C1 segment of cervical spinal cord (tissue), 14 donors: ENCODE results near the gene RBM39.
"Not testable (repeated sequence)": the region's sequence is repeated elsewhere in the genome, so short reads cannot be mapped to it uniquely, and the experiment has no call there.

Experiments used
- DNase-seq, 14 donors: peaks; one replicate each; lab custom pipeline; 2025; lab: John Stamatoyannopoulos, UW

RBM39 gene

DNA sequence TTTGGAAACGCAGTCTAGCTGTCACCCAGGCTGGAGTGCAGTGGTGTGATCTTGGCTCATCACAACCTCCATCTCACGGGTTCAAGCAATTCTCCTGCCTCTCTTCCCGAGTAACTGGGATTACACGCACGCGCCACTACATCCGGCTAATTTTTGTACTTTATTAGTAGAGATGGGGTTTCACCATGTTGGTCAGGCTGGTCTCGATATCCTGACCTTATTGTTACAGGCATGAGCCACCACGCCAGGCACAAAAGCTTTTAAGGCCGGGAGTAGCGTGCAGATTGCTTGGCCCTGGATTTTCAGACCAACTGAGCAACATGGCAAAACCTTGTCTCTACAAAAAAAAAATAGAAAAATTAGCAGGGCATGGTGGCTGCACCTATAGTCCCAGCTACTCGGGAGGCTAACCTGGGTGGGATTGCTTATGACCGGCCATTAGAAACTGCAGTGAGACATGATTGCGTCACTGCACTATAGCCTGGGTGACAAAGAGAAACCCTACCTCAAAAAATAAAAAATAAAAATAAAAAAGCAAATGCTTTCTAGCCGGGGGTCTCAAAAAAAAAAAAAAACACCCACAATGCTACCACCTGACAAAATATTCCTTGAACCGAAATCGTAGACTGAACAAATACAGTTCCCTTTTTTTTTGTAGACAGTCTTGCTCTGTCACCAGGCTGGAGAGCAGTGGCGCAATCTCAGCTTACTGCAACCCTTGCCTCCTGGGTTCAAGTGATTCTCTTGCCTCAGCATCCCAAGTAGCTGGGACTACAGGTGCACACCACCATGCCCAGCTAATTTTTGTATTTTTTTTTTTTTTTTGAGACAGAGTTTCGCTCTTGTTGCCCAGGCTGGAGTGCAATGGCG lies 15.0 kb downstream of the RBM39 start:
- DNase-seq = no peak

DNA sequence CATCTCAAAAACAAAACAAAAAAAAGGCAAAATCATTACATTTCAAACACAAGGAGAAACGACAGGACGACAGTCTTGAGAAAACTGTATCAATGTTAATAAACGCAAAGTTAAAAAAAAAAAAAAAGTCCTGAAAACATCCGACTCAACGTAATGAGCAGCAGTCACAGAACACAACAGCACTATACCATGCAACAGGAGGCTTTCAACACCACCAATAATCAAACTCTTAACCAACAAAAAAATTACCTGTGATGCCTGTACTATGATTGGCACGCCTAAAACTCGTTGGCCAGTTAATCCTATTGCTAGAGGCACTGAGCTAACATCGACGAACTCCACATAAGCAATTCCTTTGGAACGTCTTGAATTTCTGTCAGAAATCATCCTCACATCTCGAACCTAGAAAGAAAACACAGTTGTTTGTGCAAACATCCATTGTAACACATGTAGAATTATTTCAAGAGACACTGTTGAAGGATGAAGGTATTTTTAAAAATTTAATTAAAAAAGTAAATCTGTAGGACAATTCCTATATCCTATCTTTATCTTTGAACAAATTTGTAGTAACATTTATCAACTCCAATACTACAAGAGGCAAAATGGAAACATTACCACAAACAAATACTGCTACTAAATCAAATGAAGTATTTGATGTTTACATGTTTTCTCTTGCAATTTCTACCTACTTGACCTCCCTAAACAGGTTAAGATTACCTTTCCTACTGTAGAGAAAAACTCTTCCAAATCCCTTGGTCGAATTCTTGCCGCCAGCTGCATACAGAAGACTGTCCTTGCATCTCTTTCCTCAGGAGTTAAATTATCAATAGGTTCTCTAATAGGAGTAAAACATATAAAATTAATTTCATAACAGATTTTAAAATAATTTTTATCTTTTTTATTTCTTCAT lies 17.5 kb downstream of the RBM39 start:
- DNase-seq = no peak

DNA sequence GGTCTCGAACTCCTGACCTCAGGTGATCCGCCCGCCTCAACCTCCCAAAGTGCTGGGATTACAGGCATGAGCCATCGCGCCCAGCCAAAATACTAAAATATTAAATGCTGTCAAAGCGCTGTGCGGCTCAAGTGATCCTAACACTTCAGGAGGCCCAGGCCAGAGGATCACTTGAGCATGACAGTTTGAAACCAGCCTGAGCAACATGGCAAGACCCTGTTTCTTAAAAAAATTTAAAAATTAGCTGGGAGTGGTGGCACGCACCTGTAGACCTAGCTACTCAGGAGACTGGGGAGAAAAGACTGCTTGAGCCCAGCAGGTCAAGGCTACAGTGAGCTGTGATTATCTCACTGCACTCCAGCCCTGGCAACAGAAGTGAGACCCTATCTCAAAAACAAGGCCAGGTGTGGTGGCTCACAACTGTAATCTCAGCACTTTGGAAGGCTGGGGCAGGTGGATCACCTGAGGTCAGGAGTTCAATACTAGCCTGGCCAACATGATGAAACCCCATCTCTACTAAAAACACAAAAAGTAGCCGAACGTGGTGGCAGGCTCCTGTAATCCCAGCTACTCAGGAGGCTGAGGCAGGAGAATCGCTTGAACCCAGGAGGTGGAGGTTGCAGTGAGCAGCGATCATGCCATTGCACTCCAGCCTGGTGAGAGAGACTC lies 18.3 kb downstream of the RBM39 start:
- DNase-seq = not testable (repeated sequence)

DNA sequence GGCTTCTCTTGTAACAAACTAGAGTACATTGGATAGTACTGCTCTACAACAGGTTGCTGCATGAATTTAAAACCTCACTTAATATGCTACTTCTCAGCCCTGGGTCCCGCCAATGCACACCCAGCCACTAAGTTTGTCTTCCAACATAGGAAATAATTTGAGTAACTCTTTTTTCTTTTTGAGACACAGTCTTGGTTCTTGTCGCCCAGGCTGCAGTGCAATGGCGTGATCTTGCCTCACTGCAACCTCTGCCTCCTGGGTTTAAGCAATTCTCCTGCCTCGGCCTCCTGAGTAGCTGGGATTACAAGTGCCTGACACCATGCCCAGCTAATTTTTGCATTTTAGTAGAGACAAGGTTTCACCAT lies 18.8 kb downstream of the RBM39 start:
- DNase-seq = not testable (repeated sequence)

DNA sequence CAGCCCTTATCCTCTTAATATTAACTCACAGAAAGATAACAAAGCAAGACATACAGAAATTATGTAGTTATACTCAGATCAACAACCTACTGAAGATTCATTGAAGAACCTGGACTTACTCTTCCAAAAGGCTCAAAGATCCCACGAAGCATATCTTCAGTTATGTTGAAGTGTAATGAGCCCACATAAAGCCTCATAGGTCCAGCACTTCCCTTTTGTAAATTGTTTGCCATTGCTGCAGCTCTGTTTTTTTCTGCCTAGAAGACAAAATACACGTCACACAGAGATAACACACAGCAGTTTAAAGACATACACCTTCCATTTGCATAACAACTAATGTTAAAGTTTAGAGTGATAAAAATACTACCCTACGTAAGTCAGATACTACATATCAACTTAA lies 20.4 kb downstream of the RBM39 start:
- no peak for DNase-seq

DNA sequence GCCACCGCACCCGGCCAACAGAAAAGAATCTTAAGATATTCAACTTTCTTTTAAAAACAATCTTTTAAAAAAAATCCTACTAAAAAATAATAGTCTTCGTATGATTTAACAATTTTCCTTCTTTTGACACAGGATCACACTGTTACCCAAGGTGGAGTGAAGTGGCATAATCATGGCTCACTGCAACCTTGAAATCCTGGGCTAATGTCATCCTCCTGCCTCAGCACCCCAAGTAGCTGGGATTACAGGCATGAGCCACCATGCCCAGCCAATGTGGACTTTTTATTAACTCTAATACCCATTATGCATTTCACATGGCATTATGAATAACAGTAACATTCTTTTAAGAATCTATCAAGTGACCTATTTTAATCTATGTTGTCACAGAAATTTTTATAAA lies 20.8 kb downstream of the RBM39 start:
- DNase-seq = no peak

DNA sequence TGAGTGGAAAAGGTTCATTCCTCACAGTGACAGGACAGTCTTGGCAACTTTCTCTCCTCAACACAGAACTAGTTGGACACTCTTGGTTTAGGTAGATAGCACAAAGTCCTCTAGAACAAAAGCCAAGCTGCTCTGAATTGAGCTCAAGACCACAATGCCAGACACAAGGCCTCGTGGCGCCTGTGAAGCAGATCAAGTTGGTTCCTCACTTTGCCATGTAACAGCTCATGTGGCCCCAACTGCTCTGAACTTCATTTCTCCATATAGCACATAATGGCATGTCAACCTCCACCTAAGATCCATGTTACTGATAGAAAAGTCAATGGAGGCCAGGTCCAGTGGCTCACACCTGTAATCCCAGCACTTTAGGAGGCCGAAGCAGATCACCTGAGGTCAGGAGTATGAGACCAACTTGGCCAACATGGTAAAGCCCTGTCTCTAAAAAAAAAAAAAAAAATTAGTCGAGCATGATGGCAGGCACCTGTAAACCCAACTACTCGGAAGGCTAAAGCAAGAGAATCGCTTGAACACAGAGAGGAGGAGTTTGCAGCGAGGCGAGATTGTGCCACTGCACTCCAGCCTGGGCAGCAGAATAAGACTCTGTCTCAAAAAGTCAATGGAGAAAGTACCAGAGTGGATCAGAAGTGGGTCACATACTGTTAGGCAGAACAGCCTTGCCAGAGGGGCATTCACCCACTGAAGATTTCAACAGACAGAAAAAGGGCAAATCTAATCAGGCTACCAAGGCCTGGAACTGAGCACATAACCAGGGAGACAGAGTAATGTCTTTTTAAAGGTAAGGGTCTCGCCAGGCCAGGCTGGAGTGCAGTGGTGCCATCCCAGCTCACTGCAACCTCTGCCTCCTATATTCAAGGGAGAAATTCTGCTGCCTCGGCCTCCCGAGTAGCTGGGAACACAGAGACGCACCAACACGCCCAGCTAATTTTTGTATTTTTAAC lies 21.6 kb downstream of the RBM39 start:
- DNase-seq = no peak

DNA sequence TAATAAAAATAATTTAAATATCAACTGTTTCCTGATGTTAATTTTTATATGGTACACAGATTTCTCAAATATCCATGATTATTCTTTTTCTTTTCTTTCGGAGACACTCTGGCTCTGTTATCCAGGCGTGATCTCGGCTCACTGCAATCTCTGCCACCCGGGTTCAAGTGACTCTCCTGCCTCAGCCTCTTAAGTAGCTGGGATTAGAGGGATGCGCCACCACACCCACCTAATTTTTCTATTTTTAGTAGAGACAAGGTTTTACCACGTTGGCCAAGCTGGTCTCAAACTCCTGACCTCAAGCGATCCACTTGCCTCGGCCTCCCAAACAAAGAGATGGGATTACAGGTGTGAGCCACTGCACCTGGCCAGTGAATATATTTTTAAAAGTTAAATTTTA lies 22.3 kb downstream of the RBM39 start:
- no peak for DNase-seq

DNA sequence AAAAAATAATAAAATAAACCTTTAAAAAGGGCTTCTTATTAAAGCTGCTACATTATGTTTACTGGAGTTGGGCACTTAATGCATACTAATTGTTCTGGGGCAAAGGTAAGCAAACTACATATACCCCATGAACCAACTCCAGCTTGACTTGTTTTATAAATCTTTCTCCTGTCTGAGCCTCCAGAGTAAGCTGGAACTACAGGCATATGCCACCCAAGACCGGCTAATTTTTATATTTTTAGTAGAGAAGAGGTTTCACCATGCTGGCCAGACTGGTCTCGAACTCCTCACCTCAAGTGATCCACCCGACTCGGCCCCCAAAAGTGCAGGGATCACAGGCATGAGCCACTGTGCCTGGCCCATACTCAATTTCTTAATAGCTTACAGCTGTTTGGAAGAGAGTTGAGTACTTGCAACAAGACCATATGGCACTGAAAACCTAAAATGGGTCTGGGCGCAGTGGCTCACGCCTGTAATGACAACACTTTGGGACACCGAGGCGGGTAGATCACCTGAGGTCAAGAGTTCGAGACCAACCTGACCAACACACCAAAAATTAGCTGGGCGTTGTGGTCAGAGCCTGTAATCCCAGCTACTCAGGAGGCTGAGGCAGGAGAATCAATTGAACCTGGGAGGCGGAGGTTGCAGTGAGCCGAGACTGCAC lies 23.0 kb downstream of the RBM39 start:
- DNase-seq = no peak

DNA sequence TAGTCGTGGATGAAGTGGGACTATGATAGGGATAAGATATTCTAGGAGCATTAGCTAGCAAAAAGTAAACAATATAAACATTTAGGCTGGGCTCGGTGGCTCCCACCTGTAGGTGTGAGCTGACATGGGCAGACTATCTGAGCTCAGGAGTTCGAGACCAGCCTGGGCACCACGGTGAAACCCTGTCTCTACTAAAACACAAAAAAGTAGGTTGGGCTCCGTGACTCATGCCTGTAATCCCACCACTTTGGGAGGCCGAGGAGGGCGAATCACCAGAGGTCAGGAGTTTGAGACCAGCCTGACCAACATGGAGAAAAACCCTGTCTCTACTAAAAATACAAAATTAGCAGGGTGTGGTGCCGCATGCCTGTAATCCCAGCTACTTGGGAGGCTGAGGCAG lies 23.7 kb downstream of the RBM39 start:
- not testable (repeated sequence) for DNase-seq

DNA sequence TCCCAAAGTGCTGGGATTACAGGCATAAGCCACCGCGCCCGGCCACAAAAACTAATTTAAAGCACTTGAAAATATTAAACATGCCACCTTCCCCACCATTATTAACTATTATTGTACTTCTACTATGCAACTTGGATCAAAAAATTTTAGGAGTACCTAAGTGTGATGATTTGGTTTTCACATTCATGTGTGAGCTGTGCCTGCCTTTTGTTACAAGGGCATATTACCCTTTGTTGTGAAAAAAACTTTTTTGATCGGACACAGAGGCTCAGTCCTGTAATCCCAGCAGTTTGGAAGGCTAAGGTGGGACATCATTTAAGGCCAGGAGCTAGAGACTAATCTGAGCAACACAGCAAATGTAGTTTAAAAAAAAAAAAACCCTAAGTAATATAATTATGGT lies 25.7 kb downstream of the RBM39 start:
- no peak for DNase-seq

DNA sequence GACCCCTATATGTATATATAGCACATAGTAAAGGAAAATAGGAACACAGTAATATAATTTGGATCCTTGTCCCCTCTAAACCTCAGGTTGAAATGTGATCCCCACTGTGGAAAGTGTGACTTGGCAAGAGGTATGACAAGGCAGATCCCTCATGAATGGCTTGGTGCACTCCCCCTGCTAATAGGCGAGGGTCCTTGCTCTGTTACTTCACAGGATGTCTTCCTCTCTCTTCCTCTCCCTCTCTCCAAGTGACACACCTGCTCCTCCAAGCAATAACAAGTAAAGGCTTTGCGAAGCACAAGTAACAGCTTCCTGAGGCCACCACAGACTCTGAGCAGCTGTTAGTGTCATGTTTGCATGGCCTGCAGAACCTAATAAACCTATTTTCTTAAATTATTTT lies 26.4 kb downstream of the RBM39 start:
- no peak for DNase-seq

DNA sequence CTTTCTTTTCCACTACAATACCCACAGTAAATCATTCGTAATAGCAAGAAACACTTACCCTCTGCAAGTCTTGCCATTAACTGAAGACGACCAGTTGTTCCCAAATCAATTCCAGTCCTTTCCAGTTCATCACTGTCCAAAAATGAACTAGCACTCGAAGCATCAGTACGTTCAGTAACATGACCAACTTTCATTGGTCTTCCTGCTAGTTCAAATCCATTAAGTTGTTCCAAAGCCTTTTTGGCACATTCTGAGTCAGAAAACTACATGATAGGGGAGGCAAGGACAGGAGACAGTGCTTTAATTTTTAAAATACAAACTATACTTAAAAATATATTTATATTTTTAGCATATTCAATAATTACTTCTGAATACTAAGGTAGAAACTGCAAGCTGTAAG lies 27.9 kb downstream of the RBM39 start:
- no peak for DNase-seq

DNA sequence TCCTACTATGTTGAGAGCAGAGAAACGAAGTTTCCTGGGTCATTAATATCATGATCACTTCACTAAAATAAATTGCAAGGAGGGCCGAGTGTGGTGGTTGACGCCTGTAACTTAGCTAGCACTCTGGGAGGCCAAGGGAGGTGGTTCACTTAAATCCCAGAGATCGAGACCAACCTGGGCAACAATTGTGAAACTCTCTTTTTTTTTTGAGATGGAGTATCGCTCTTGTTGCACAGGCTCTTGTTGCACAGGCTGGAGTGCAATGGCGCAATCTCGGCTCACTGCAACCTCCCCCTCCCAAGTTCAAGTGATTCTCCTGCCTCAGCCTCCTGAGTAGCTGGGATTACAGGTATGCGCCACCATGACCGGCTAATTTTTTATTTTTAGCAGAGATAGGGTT lies 28.9 kb downstream of the RBM39 start:
- not testable (repeated sequence) for DNase-seq

DNA sequence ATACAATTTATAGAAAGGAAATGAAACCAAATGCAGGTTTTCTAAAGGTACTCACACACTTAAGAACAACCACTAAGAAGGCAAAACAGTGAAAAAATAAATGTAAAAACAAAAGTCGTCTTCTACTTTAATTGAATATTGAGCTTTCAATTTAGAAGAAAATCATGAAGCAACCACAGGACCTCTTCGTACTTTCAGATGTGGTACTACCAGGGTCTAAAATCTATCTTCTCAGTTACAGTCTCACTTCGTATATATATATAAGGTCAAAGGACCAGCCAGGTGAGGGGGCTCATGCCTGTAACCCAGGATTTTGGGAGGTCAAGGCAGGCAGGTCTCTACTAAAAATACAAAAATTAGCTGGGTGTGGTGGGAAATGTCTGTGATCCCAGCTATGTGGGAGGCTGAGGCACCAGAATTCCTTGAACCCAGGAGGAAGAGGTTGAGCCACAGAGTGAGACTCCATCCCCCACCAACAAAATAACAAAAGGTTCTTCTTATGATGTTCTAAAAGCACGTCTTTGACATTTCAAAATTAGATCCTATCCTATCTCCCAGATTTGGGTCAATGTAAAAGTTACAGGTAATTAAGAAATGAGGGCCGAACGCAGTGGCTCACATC lies 30.4 kb downstream of the RBM39 start:
- no peak for DNase-seq

DNA sequence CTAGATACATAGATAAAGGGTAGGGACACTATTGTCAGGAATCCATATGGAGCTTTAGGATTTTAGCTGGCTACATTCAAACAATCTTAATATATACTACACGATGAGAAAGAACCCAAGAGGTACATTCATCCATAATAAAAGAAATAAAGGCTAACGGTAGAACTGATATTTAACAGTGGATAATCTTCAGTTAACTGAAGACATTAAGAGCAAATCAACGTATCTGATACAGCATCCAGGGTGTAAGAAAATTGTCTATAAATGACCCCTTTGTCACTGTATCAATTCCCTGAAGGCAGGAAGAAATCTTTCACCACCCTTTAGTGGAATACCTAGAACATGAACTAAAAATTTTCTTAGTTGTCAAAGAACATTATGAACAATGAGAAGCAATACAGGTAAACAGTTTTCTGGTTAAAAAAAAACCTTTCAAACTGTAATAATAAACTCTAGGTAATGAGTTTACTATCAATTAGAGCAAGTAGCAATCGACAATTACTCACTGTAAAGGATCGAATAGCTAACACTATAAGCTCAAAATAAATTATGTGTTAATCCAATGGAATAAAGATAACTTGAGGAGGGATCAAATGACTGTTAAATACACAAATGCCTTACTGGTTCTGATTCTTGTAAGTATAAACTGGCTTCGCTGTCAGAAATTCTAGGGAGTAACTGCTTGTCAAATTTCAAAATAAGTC lies 31.0 kb downstream of the RBM39 start:
- no peak for DNase-seq

DNA sequence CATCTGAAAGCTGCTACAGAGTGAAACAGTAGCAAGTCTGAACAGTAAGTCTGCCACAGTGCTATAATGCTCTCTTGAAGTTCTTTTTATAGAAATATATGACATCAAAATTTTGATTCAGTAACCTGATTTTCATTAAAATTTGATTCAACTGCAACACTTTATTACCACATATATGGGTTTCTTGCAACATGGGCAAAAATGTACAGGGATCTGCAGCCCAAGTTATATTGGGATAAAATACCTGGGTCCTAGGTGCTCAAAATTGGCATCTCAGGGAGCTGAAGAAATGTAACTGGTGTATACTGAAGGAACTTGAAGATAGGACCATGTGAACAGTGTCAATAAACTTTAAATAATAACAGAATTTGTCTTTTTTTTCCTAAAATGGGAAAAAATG lies 32.0 kb downstream of the RBM39 start:
- no peak for DNase-seq

DNA sequence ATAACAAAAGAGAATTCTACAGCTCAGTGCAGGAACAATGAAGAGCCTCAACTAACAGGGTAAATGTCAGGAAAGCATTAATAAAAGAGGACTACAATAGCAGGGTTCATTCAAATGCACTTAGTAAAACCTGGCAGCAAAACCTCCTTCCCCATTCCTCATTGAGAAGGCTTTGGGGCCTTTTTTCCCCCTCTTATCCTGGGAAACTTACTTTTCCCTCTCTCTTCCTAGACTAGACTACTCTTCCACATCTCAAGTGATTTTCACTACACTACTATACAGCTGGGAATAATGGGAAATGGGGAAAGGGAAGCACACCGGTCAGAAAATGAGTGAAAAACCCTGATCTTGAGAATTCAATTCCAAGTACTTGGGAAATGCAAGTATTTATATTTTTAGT lies 32.8 kb downstream of the RBM39 start:
- DNase-seq = no peak

DNA sequence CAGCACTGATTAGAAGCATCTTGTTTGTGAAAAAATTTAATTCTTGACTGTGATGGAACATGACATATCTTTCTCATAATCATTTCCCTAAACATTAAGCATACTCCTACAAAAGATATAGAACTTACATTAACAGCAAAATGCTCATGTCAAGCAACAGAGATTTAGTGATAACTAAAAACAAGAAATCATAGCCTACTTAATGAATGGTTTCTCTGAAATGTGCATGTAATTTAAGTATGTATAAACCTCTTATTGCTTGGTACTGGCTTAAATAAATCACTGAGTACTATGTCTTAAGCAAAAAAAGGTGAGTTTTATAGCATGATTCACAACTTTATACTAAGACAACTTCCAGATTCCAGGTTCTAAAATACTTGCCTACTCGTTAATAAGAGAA lies 33.6 kb downstream of the RBM39 start:
- DNase-seq = no peak
